CD4-positive, alpha-beta T cell treated with Interleukin-15 for 1 hour (primary cell): ENCODE measurements around the gene SYT9.

Experiments used
- DNase-seq: peaks from one replicate; pipeline ENCODE4 v3.0.0-alpha.2; 2020

The SYT9 gene

GRCh38 chr11:7428196-7428595, 176.5 kb downstream of the SYT9 start:
- DNase-seq, result no peak

GRCh38 chr11:7430496-7430895, 178.8 kb downstream of the SYT9 start:
- DNase-seq, result no peak

- no peak for DNase-seq
These were observed 183.5 kb downstream of the SYT9 start for GRCh38 chr11:7435176-7435575.

GRCh38 chr11:7436146-7436545, 184.4 kb downstream of the SYT9 start:
- no peak for DNase-seq

- DNase-seq, result peak; percentile 40
These were observed 185.0 kb downstream of the SYT9 start for GRCh38 chr11:7436657-7437056.

- no peak for DNase-seq
These were observed 186.0 kb downstream of the SYT9 start for GRCh38 chr11:7437696-7438095.

- DNase-seq, result no peak
These were observed 188.1 kb downstream of the SYT9 start for GRCh38 chr11:7439746-7440320.

GRCh38 chr11:7442588-7443215, 191.0 kb downstream of the SYT9 start:
- DNase-seq, result peak; percentile 55

GRCh38 chr11:7444091-7444981, 192.6 kb downstream of the SYT9 start:
- no peak for DNase-seq

GRCh38 chr11:7445564-7445963, 193.9 kb downstream of the SYT9 start:
- no peak for DNase-seq

GRCh38 chr11:7448201-7448600, 196.5 kb downstream of the SYT9 start:
- DNase-seq, result no peak

- DNase-seq, result no peak
These were observed 197.6 kb downstream of the SYT9 start for GRCh38 chr11:7449211-7449840.

GRCh38 chr11:7449841-7450214, 198.1 kb downstream of the SYT9 start:
- DNase-seq, result no peak

GRCh38 chr11:7450836-7451235, 199.1 kb downstream of the SYT9 start:
- no peak for DNase-seq

- DNase-seq, result no peak
These were observed 199.8 kb downstream of the SYT9 start for GRCh38 chr11:7451520-7451919.

- no peak for DNase-seq
These were observed 200.3 kb downstream of the SYT9 start for GRCh38 chr11:7451952-7452494.

GRCh38 chr11:7454854-7455253, 203.2 kb downstream of the SYT9 start:
- DNase-seq, result no peak

- DNase-seq, result no peak
These were observed 205.5 kb downstream of the SYT9 start for GRCh38 chr11:7457211-7457610.

GRCh38 chr11:7462706-7463105, 211.0 kb downstream of the SYT9 start:
- no peak for DNase-seq

- DNase-seq, result no peak
These were observed 215.9 kb downstream of the SYT9 start for GRCh38 chr11:7467652-7468051.

GRCh38 chr11:7469351-7469865, 217.7 kb downstream of the SYT9 start:
- DNase-seq, result no peak

- no peak for DNase-seq
These were observed 219.4 kb downstream of the SYT9 start for GRCh38 chr11:7471071-7471470.

- peak; percentile 36 for DNase-seq
These were observed 222.0 kb downstream of the SYT9 start for GRCh38 chr11:7473717-7474116.
